ENCODE data around the gene MACO1.
A peak's percentile ranks its signal among the peaks of the same experiment; 100 is the strongest.

The MACO1 gene

GRCh38 chr1:25473653-25474225, 43.0 kb downstream of the MACO1 start:
- Histone ChIP-seq H3K4me1 (ENCODE audit: control insufficient read depth, insufficient read depth, low read length) (no peaks in the 10 kb centered on the region), H3K27me3 (ENCODE audit: control insufficient read depth, insufficient read depth, low read length, poor library complexity, severe bottlenecking) (no peaks in the 10 kb centered on the region)
- 86 to 100% methylated on average over 1 of the region's 1 CpG for WGBS, 2 experiments

GRCh38 chr1:25474439-25475047, 43.8 kb downstream of the MACO1 start:
- no peaks in the 10 kb centered on the region for H3K36me3 ChIP-seq (ENCODE audit: control insufficient read depth, insufficient read depth, low read length)
- H3K4me1 ChIP-seq (ENCODE audit: control insufficient read depth, insufficient read depth, low read length): no peaks in the 10 kb centered on the region
- no peak overlapping the region for H3K27ac ChIP-seq (ENCODE audit: insufficient read depth, low read depth, low read length, poor library complexity, severe bottlenecking)
- H3K9me3 ChIP-seq (ENCODE audit: control insufficient read depth, low read length): no peaks in the 10 kb centered on the region
- WGBS, 2 experiments: 72 to 77% methylated on average over 4 to 5 of the region's 5 CpGs
- H3K4me3 ChIP-seq (ENCODE audit: insufficient read depth, low read depth, low read length): no peak overlapping the region
- no peaks in the 10 kb centered on the region for H3K27me3 ChIP-seq (ENCODE audit: control insufficient read depth, insufficient read depth, low read length, poor library complexity, severe bottlenecking)

More at GRCh38 chr1:25473653-25474225, 43.0 kb downstream of the MACO1 start:
- no peaks in the 10 kb centered on the region for H3K9me3 ChIP-seq (ENCODE audit: control insufficient read depth, low read length)
- no peak overlapping the region for H3K27ac ChIP-seq (ENCODE audit: insufficient read depth, low read depth, low read length, poor library complexity, severe bottlenecking)
- H3K4me3 ChIP-seq (ENCODE audit: insufficient read depth, low read depth, low read length): no peak overlapping the region
- H3K36me3 ChIP-seq (ENCODE audit: control insufficient read depth, insufficient read depth, low read length): no peaks in the 10 kb centered on the region

- H3K27ac ChIP-seq (ENCODE audit: insufficient read depth, low read depth, low read length, poor library complexity, severe bottlenecking): no peak overlapping the region
- no peaks in the 10 kb centered on the region for H3K9me3 ChIP-seq (ENCODE audit: control insufficient read depth, low read length)
- H3K36me3 ChIP-seq (ENCODE audit: control insufficient read depth, insufficient read depth, low read length): no peaks in the 10 kb centered on the region
- H3K4me3 ChIP-seq (ENCODE audit: insufficient read depth, low read depth, low read length): no peak overlapping the region
- peaks cover 5% of the 10 kb centered on the region for H3K4me1 ChIP-seq (ENCODE audit: control insufficient read depth, insufficient read depth, low read length)
- H3K27me3 ChIP-seq (ENCODE audit: control insufficient read depth, insufficient read depth, low read length, poor library complexity, severe bottlenecking): no peaks in the 10 kb centered on the region
- 93 to 97% methylated on average over 2 of the region's 2 CpGs for WGBS, 2 experiments
Measured at GRCh38 chr1:25476186-25477097, 45.7 kb downstream of the MACO1 start.

- H3K4me1 ChIP-seq (ENCODE audit: control insufficient read depth, insufficient read depth, low read length): peaks cover 6% of the 10 kb centered on the region
- no peak overlapping the region for H3K4me3 ChIP-seq (ENCODE audit: insufficient read depth, low read depth, low read length)
- no peaks in the 10 kb centered on the region for H3K27me3 ChIP-seq (ENCODE audit: control insufficient read depth, insufficient read depth, low read length, poor library complexity, severe bottlenecking)
- no peaks in the 10 kb centered on the region for H3K36me3 ChIP-seq (ENCODE audit: control insufficient read depth, insufficient read depth, low read length)
- no peak overlapping the region for H3K27ac ChIP-seq (ENCODE audit: insufficient read depth, low read depth, low read length, poor library complexity, severe bottlenecking)
- WGBS, 2 experiments: 89 to 96% methylated on average over 1 of the region's 1 CpG
- no peaks in the 10 kb centered on the region for H3K9me3 ChIP-seq (ENCODE audit: control insufficient read depth, low read length)
Measured at GRCh38 chr1:25477448-25478034, 46.8 kb downstream of the MACO1 start.

- Histone ChIP-seq H3K4me3 (ENCODE audit: insufficient read depth, low read depth, low read length) (no peak overlapping the region), H3K27ac (ENCODE audit: insufficient read depth, low read depth, low read length, poor library complexity, severe bottlenecking) (no peak overlapping the region), H3K36me3 (ENCODE audit: control insufficient read depth, insufficient read depth, low read length) (no peaks in the 10 kb centered on the region), H3K27me3 (ENCODE audit: control insufficient read depth, insufficient read depth, low read length, poor library complexity, severe bottlenecking) (no peaks in the 10 kb centered on the region), H3K9me3 (ENCODE audit: control insufficient read depth, low read length) (no peaks in the 10 kb centered on the region), H3K4me1 (ENCODE audit: control insufficient read depth, insufficient read depth, low read length) (peaks cover 6% of the 10 kb centered on the region)
Measured at GRCh38 chr1:25478633-25479032, 47.9 kb downstream of the MACO1 start.

- H3K27ac ChIP-seq (ENCODE audit: insufficient read depth, low read depth, low read length, poor library complexity, severe bottlenecking): peak overlapping the region; percentile 8
- H3K4me1 ChIP-seq (ENCODE audit: control insufficient read depth, insufficient read depth, low read length): peaks cover 6% of the 10 kb centered on the region
- H3K9me3 ChIP-seq (ENCODE audit: control insufficient read depth, low read length): no peaks in the 10 kb centered on the region
- H3K4me3 ChIP-seq (ENCODE audit: insufficient read depth, low read depth, low read length): no peak overlapping the region
- WGBS, 2 experiments: 90% methylated on average over 5 of the region's 5 CpGs
- no peaks in the 10 kb centered on the region for H3K36me3 ChIP-seq (ENCODE audit: control insufficient read depth, insufficient read depth, low read length)
- H3K27me3 ChIP-seq (ENCODE audit: control insufficient read depth, insufficient read depth, low read length, poor library complexity, severe bottlenecking): no peaks in the 10 kb centered on the region
Measured at GRCh38 chr1:25481625-25482024, 50.9 kb downstream of the MACO1 start.

GRCh38 chr1:25482211-25482610, 51.5 kb downstream of the MACO1 start:
- Histone ChIP-seq H3K27ac (ENCODE audit: insufficient read depth, low read depth, low read length, poor library complexity, severe bottlenecking) (no peak overlapping the region), H3K36me3 (ENCODE audit: control insufficient read depth, insufficient read depth, low read length) (no peaks in the 10 kb centered on the region), H3K27me3 (ENCODE audit: control insufficient read depth, insufficient read depth, low read length, poor library complexity, severe bottlenecking) (no peaks in the 10 kb centered on the region), H3K4me3 (ENCODE audit: insufficient read depth, low read depth, low read length) (no peak overlapping the region), H3K9me3 (ENCODE audit: control insufficient read depth, low read length) (no peaks in the 10 kb centered on the region), H3K4me1 (ENCODE audit: control insufficient read depth, insufficient read depth, low read length) (peaks cover 6% of the 10 kb centered on the region)
- WGBS, 2 experiments: 94% methylated on average over 1 of the region's 1 CpG

GRCh38 chr1:25484096-25484495, 53.4 kb downstream of the MACO1 start:
- no peaks in the 10 kb centered on the region for H3K9me3 ChIP-seq (ENCODE audit: control insufficient read depth, low read length)
- 88 to 89% methylated on average over 10 of the region's 10 CpGs for WGBS, 2 experiments
- H3K4me3 ChIP-seq (ENCODE audit: insufficient read depth, low read depth, low read length): no peak overlapping the region
- H3K4me1 ChIP-seq (ENCODE audit: control insufficient read depth, insufficient read depth, low read length): peaks cover 6% of the 10 kb centered on the region
- no peaks in the 10 kb centered on the region for H3K27me3 ChIP-seq (ENCODE audit: control insufficient read depth, insufficient read depth, low read length, poor library complexity, severe bottlenecking)
- no peaks in the 10 kb centered on the region for H3K36me3 ChIP-seq (ENCODE audit: control insufficient read depth, insufficient read depth, low read length)
- H3K27ac ChIP-seq (ENCODE audit: insufficient read depth, low read depth, low read length, poor library complexity, severe bottlenecking): no peak overlapping the region

- Histone ChIP-seq H3K27me3 (ENCODE audit: control insufficient read depth, insufficient read depth, low read length, poor library complexity, severe bottlenecking) (no peaks in the 10 kb centered on the region), H3K36me3 (ENCODE audit: control insufficient read depth, insufficient read depth, low read length) (peaks cover 2% of the 10 kb centered on the region), H3K4me1 (ENCODE audit: control insufficient read depth, insufficient read depth, low read length) (peaks cover 6% of the 10 kb centered on the region), H3K9me3 (ENCODE audit: control insufficient read depth, low read length) (no peaks in the 10 kb centered on the region), H3K4me3 (ENCODE audit: insufficient read depth, low read depth, low read length) (no peak overlapping the region), H3K27ac (ENCODE audit: insufficient read depth, low read depth, low read length, poor library complexity, severe bottlenecking) (no peak overlapping the region)
- WGBS, 2 experiments: 63 to 88% methylated on average over 1 of the region's 1 CpG
Measured at GRCh38 chr1:25484533-25484932, 53.8 kb downstream of the MACO1 start.
